SK-N-SH treated with all-trans-retinoic acid at 6 μM for 48 hours (cell line): ENCODE results near the gene SNTA1.

ENCODE experiments used
- PATZ1 ChIP-seq: fragments of 250-450 bp; sonication (Bioruptor Pico); IDR thresholded peaks from 2 replicates; pipeline ENCODE4 v1.8.0; 2020; ENCODE audit warnings: mild to moderate bottlenecking, moderate library complexity, borderline replicate concordance
- ZC3H10 ChIP-seq: fragments of 250-450 bp; sonication (Bioruptor Pico); IDR thresholded peaks from 2 replicates; pipeline ENCODE4 v1.5.1; 2021; ENCODE audit warnings: mild to moderate bottlenecking, moderate library complexity
- ZNF70 ChIP-seq: fragments of 450-650 bp; formaldehyde crosslinking; IDR thresholded peaks from 2 replicates; pipeline ENCODE4 v1.5.0; 2020; ENCODE audit warnings: mild to moderate bottlenecking, moderate library complexity

- TF ChIP-seq ZNF70 = no peak
- no peak for TF ChIP-seq ZC3H10 (CRISPR knock-in tag)
- no peak for TF ChIP-seq PATZ1 (CRISPR knock-in tag)
Observed at GRCh38 chr20:33466303-33466646, 22.7 kb upstream of the SNTA1 start.
